GM23338 (cell line): Measurements from ENCODE around the gene APBA1. TPM values are rescaled to one million over a fixed set of nuclear protein-coding genes. Genes with fewer than 3 reads are reported as not detected.
A peak's percentile ranks its signal among the peaks of the same experiment; 100 is the strongest.

Source experiments
- ATAC-seq: fragments of 200-7000 bp; cut with Tn5 transposase; 3 replicates; pipeline ENCODE4 v1.9.1; 2020
- DNase-seq: peaks from one replicate; pipeline ENCODE4 v3.0.0-alpha.2; 2015; ENCODE audit warnings: low spot score
- H2AFZ ChIP-seq: fragments of 200-600 bp; sonication (generic); 2 replicates; pipeline ENCODE4 v1.8.0; 2016; ENCODE audit warnings: antibody characterized with exemption, mild to moderate bottlenecking, moderate library complexity
- H3F3A ChIP-seq: fragments of 200-600 bp; sonication (generic); replicated peaks from 2 replicates; pipeline ENCODE4 v1.8.0; 2017; ENCODE audit warnings: antibody characterized with exemption, mixed run types, low read depth
- H3K27ac ChIP-seq: fragments of 200-600 bp; sonication (generic); 2 replicates; pipeline ENCODE4 v1.6.1; 2016; ENCODE audit warnings: low read depth
- H3K27me3 ChIP-seq: fragments of 200-600 bp; sonication (generic); 2 replicates; pipeline ENCODE4 v1.8.0; 2016; ENCODE audit warnings: mild to moderate bottlenecking, mixed run types, moderate library complexity; ENCODE audit not compliant: insufficient read depth
- H3K36me3 ChIP-seq: fragments of 200-600 bp; sonication (generic); 2 replicates; pipeline ENCODE4 v1.8.0; 2016; ENCODE audit warnings: mild to moderate bottlenecking; ENCODE audit not compliant: insufficient read depth
- H3K4me1 ChIP-seq: fragments of 200-600 bp; sonication (generic); 2 replicates; pipeline ENCODE4 v1.8.0; 2016; ENCODE audit warnings: mild to moderate bottlenecking, moderate library complexity; ENCODE audit not compliant: insufficient read depth
- H3K4me2 ChIP-seq: fragments of 200-600 bp; sonication (generic); 2 replicates; pipeline ENCODE4 v1.7.1; 2017; ENCODE audit warnings: mixed run types
- H3K4me3 ChIP-seq: fragments of 200-600 bp; sonication (generic); 2 replicates; pipeline ENCODE4 v1.6.1; 2016; ENCODE audit warnings: mixed run types
- H3K79me2 ChIP-seq: fragments of 200-600 bp; sonication (generic); replicated peaks from 2 replicates; pipeline ENCODE4 v1.8.0; 2017; ENCODE audit warnings: mild to moderate bottlenecking; ENCODE audit not compliant: insufficient read depth
- H3K9me2 ChIP-seq: fragments of 200-600 bp; sonication (generic); 2 replicates; pipeline ENCODE4 v1.8.0; 2017; ENCODE audit not compliant: insufficient read depth
- H4K20me1 ChIP-seq: fragments of 200-600 bp; sonication (generic); replicated peaks from 2 replicates; pipeline ENCODE4 v1.8.0; 2017; ENCODE audit warnings: mild to moderate bottlenecking; ENCODE audit not compliant: insufficient read depth
- H3K27ac Mint-ChIP-seq: 2 replicates; pipeline ENCODE4 v1.8.0; 2020; ENCODE audit warnings: inconsistent platforms, mild to moderate bottlenecking, moderate library complexity, mixed read lengths
- H3K27me3 Mint-ChIP-seq: 3 replicates; pipeline ENCODE4 v1.8.0; 2022; ENCODE audit warnings: low read depth, mild to moderate bottlenecking, moderate library complexity, mixed read lengths, inconsistent platforms; ENCODE audit not compliant: insufficient read depth, poor library complexity
- H3K36me3 Mint-ChIP-seq: 3 replicates; pipeline ENCODE4 v1.8.0; 2021; ENCODE audit warnings: low read depth, mild to moderate bottlenecking, inconsistent platforms, moderate library complexity, mixed read lengths
- H3K4me1 Mint-ChIP-seq: 3 replicates; pipeline ENCODE4 v1.8.0; 2020; ENCODE audit warnings: mild to moderate bottlenecking, inconsistent platforms, mixed read lengths
- H3K4me3 Mint-ChIP-seq: 3 replicates; pipeline ENCODE4 v1.8.0; 2021; ENCODE audit warnings: moderate library complexity, mild to moderate bottlenecking, inconsistent platforms, mixed read lengths
- H3K9me3 Mint-ChIP-seq: 3 replicates; pipeline ENCODE4 v1.8.0; 2020; ENCODE audit warnings: moderate library complexity, mild to moderate bottlenecking, inconsistent platforms, mixed read lengths
- CREB1 ChIP-seq: fragments of 250-450 bp; sonication (Bioruptor Pico); IDR thresholded peaks from 2 replicates; pipeline ENCODE4 v1.5.0; 2020; ENCODE audit warnings: low read depth, mild to moderate bottlenecking, moderate library complexity
- EZH2 ChIP-seq: fragments of 200-600 bp; sonication (generic); IDR thresholded peaks from one replicate; pipeline ENCODE4 v1.8.0; 2017; ENCODE audit warnings: antibody characterized with exemption, mild to moderate bottlenecking, low read depth; ENCODE audit not compliant: unreplicated experiment
- NANOG ChIP-seq: IDR thresholded peaks from 2 replicates; pipeline ENCODE4 v1.6.1; 2016; ENCODE audit warnings: antibody characterized with exemption, borderline replicate concordance
- POLR2AphosphoS5 ChIP-seq: IDR thresholded peaks from 2 replicates; pipeline ENCODE4 v1.6.1; 2016; ENCODE audit warnings: antibody characterized with exemption, low read depth
- STAT1 ChIP-seq: IDR thresholded peaks from one replicate; pipeline ENCODE4 v1.6.1; 2016; ENCODE audit warnings: antibody characterized with exemption; ENCODE audit not compliant: unreplicated experiment
- polyA plus RNA-seq: library from polyadenylated mRNA; unstranded; fragments of >200 nt; fragmentation: Nextera tagmentation; extraction: Ambion mirVana; gene quantifications from 2 replicates; pipeline ENCODE4 v1.2.1, GENCODE V29; 2016
- total RNA-seq: library from RNA; depleted of rRNA; stranded (reverse); fragments of >200 nt; shearing (Covaris generic); gene quantifications from 2 replicates; pipeline ENCODE4 v1.2.3, GENCODE V29; 2014
- TF ChIP-seq, protein P1 (sequence below): fragments of 250-450 bp; sonication (Bioruptor Pico); IDR thresholded peaks from 2 replicates; pipeline ENCODE4 v1.5.0; 2020; ENCODE audit warnings: mild to moderate bottlenecking, moderate library complexity
- TF ChIP-seq, protein P2 (sequence below): IDR thresholded peaks from one replicate; pipeline ENCODE4 v1.6.1; 2018; ENCODE audit warnings: antibody characterized with exemption; ENCODE audit not compliant: unreplicated experiment
- TF ChIP-seq, protein P3 (sequence below): IDR thresholded peaks from 2 replicates; pipeline ENCODE4 v1.6.1; 2016; ENCODE audit warnings: antibody characterized with exemption
- TF ChIP-seq, protein P4 (sequence below), 2 experiments: fragments of 200-600 bp in 1 of 2; sonication (generic) in 1 of 2; conservative IDR thresholded peaks; 2 replicates each; pipeline versions ENCODE4 v1.5.1 to v1.6.1; 2016 to 2017; ENCODE audit warnings: antibody characterized with exemption in 2 of 2, low read depth in 2 of 2, mild to moderate bottlenecking in 2 of 2, moderate library complexity in 1 of 2

Gene APBA1
- total and polyA plus RNA-seq, 2 experiments from 2014 or later: 0.26 to 1.0 TPM

DNA sequence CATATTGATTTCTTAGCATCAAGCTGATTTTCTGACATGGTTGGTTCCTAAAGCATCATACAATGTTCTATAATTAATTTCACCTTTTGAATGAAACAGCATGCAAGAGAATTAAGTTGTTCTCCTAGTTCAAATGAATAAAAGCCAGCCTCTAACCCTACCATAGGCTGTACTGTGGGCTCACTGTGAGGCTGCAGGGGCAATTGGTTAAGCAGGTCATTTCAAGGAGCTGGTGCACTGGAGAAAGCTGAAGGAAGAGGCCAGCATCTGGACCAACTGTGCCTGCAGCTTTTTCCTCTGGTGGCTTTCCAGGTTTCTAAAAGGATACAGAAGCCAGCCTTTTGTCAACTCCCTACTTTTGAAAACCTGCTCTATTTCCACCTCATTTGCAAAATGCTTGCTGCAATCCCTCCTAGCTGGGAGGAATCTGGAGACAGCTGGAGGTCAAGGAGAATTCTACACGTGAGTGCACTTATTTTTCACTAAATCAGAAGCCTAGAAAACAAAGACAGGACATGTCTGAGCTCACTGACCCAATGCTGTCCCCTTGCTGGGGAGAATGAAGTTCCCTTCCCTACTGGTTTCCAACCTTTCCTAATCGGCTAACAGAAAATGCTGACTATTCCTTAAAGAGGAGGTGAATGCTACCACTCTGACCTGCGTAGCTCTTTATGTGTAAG is 158.9 kb downstream of the APBA1 start:
- H3K27me3 Mint-ChIP-seq: peaks cover 1% of the 10 kb centered on the region
- Histone ChIP-seq H3K4me1 (peaks cover 11% of the 10 kb centered on the region; the same call in 1 of the 2 replicates), H3K27ac (no peak overlapping the region), H4K20me1 (no peaks in the 10 kb centered on the region), H3K9me2 (0 out of 2 replicates have a peak, but pooled peaks cover 3% of the 10 kb centered on the region), H3K79me2 (no peaks in the 10 kb centered on the region), H3K36me3 (no peaks in the 10 kb centered on the region), H2AFZ (peak overlapping the region; percentile 70), H3K4me3 (no peak overlapping the region), H3F3A (no peaks in the 10 kb centered on the region), H3K27me3 (no peaks in the 10 kb centered on the region), H3K4me2 (no peak overlapping the region)
- H3K4me1 Mint-ChIP-seq: peaks cover 8% of the 10 kb centered on the region; the same call in 2 of the 3 replicates
- H3K27ac Mint-ChIP-seq: no peak overlapping the region
- DNase-seq (no peak), ATAC-seq (no peak)
- TF ChIP-seq CREB1 (CRISPR knock-in tag) (no peak), POLR2AphosphoS5 (no peak), EZH2 (no peak), STAT1 (no peak), NANOG (no peak)
- TF ChIP-seq, protein P1, sequence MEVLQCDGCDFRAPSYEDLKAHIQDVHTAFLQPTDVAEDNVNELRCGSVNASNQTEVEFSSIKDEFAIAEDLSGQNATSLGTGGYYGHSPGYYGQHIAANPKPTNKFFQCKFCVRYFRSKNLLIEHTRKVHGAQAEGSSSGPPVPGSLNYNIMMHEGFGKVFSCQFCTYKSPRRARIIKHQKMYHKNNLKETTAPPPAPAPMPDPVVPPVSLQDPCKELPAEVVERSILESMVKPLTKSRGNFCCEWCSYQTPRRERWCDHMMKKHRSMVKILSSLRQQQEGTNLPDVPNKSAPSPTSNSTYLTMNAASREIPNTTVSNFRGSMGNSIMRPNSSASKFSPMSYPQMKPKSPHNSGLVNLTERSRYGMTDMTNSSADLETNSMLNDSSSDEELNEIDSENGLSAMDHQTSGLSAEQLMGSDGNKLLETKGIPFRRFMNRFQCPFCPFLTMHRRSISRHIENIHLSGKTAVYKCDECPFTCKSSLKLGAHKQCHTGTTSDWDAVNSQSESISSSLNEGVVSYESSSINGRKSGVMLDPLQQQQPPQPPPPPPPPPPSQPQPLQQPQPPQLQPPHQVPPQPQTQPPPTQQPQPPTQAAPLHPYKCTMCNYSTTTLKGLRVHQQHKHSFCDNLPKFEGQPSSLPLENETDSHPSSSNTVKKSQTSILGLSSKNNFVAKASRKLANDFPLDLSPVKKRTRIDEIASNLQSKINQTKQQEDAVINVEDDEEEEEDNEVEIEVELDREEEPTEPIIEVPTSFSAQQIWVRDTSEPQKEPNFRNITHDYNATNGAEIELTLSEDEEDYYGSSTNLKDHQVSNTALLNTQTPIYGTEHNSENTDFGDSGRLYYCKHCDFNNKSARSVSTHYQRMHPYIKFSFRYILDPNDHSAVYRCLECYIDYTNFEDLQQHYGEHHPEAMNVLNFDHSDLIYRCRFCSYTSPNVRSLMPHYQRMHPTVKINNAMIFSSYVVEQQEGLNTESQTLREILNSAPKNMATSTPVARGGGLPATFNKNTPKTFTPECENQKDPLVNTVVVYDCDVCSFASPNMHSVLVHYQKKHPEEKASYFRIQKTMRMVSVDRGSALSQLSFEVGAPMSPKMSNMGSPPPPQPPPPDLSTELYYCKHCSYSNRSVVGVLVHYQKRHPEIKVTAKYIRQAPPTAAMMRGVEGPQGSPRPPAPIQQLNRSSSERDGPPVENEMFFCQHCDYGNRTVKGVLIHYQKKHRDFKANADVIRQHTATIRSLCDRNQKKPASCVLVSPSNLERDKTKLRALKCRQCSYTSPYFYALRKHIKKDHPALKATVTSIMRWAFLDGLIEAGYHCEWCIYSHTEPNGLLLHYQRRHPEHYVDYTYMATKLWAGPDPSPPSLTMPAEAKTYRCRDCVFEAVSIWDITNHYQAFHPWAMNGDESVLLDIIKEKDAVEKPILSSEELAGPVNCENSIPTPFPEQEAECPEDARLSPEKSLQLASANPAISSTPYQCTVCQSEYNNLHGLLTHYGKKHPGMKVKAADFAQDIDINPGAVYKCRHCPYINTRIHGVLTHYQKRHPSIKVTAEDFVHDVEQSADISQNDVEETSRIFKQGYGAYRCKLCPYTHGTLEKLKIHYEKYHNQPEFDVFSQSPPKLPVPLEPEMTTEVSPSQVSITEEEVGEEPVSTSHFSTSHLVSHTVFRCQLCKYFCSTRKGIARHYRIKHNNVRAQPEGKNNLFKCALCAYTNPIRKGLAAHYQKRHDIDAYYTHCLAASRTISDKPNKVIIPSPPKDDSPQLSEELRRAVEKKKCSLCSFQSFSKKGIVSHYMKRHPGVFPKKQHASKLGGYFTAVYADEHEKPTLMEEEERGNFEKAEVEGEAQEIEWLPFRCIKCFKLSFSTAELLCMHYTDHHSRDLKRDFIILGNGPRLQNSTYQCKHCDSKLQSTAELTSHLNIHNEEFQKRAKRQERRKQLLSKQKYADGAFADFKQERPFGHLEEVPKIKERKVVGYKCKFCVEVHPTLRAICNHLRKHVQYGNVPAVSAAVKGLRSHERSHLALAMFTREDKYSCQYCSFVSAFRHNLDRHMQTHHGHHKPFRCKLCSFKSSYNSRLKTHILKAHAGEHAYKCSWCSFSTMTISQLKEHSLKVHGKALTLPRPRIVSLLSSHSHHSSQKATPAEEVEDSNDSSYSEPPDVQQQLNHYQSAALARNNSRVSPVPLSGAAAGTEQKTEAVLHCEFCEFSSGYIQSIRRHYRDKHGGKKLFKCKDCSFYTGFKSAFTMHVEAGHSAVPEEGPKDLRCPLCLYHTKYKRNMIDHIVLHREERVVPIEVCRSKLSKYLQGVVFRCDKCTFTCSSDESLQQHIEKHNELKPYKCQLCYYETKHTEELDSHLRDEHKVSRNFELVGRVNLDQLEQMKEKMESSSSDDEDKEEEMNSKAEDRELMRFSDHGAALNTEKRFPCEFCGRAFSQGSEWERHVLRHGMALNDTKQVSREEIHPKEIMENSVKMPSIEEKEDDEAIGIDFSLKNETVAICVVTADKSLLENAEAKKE (CRISPR knock-in tag): no peak
- TF ChIP-seq, protein P2, sequence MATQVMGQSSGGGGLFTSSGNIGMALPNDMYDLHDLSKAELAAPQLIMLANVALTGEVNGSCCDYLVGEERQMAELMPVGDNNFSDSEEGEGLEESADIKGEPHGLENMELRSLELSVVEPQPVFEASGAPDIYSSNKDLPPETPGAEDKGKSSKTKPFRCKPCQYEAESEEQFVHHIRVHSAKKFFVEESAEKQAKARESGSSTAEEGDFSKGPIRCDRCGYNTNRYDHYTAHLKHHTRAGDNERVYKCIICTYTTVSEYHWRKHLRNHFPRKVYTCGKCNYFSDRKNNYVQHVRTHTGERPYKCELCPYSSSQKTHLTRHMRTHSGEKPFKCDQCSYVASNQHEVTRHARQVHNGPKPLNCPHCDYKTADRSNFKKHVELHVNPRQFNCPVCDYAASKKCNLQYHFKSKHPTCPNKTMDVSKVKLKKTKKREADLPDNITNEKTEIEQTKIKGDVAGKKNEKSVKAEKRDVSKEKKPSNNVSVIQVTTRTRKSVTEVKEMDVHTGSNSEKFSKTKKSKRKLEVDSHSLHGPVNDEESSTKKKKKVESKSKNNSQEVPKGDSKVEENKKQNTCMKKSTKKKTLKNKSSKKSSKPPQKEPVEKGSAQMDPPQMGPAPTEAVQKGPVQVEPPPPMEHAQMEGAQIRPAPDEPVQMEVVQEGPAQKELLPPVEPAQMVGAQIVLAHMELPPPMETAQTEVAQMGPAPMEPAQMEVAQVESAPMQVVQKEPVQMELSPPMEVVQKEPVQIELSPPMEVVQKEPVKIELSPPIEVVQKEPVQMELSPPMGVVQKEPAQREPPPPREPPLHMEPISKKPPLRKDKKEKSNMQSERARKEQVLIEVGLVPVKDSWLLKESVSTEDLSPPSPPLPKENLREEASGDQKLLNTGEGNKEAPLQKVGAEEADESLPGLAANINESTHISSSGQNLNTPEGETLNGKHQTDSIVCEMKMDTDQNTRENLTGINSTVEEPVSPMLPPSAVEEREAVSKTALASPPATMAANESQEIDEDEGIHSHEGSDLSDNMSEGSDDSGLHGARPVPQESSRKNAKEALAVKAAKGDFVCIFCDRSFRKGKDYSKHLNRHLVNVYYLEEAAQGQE: no peak
- TF ChIP-seq, protein P3, sequence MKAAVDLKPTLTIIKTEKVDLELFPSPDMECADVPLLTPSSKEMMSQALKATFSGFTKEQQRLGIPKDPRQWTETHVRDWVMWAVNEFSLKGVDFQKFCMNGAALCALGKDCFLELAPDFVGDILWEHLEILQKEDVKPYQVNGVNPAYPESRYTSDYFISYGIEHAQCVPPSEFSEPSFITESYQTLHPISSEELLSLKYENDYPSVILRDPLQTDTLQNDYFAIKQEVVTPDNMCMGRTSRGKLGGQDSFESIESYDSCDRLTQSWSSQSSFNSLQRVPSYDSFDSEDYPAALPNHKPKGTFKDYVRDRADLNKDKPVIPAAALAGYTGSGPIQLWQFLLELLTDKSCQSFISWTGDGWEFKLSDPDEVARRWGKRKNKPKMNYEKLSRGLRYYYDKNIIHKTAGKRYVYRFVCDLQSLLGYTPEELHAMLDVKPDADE: no peak
- TF ChIP-seq, protein P4, sequence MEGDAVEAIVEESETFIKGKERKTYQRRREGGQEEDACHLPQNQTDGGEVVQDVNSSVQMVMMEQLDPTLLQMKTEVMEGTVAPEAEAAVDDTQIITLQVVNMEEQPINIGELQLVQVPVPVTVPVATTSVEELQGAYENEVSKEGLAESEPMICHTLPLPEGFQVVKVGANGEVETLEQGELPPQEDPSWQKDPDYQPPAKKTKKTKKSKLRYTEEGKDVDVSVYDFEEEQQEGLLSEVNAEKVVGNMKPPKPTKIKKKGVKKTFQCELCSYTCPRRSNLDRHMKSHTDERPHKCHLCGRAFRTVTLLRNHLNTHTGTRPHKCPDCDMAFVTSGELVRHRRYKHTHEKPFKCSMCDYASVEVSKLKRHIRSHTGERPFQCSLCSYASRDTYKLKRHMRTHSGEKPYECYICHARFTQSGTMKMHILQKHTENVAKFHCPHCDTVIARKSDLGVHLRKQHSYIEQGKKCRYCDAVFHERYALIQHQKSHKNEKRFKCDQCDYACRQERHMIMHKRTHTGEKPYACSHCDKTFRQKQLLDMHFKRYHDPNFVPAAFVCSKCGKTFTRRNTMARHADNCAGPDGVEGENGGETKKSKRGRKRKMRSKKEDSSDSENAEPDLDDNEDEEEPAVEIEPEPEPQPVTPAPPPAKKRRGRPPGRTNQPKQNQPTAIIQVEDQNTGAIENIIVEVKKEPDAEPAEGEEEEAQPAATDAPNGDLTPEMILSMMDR (conservative IDR thresholded peaks at IDR 0.05; ENCODE audit: low read depth in 2 of 2): no peak
- H3K9me3 Mint-ChIP-seq: no peaks in the 10 kb centered on the region
- no peak overlapping the region for H3K4me3 Mint-ChIP-seq
- no peaks in the 10 kb centered on the region for H3K36me3 Mint-ChIP-seq
